Fibroblast of lung (primary cell): ENCODE measurements around the gene KRT25. TPM values are rescaled to one million over a fixed set of nuclear protein-coding genes. Genes with fewer than 3 reads are reported as not detected.
A peak's percentile ranks its signal among the peaks of the same experiment; 100 is the strongest.

Source experiments
- DNase-seq, 2 donors: peaks; one replicate each; pipeline versions ENCODE4 v3.0.0 to v3.0.0-alpha.2; 2010; ENCODE audit warnings: low read depth in 2 of 2
- H2AFZ ChIP-seq: 2 replicates; pipeline ENCODE4 v1.5.1; 2012; ENCODE audit warnings: low read length, control low read depth, inconsistent platforms
- H3K27ac ChIP-seq: 2 replicates; pipeline ENCODE4 v1.5.1; 2011; ENCODE audit warnings: low read length, control low read depth; ENCODE audit not compliant: insufficient read depth
- H3K27me3 ChIP-seq: 2 replicates; pipeline ENCODE4 v1.5.1; 2011; ENCODE audit warnings: mild to moderate bottlenecking, low read length; ENCODE audit not compliant: control insufficient read depth, insufficient read depth
- H3K36me3 ChIP-seq: 2 replicates; pipeline ENCODE4 v1.5.1; 2011; ENCODE audit warnings: low read length; ENCODE audit not compliant: control insufficient read depth, insufficient read depth
- H3K4me1 ChIP-seq: 2 replicates; pipeline ENCODE4 v1.5.1; 2011; ENCODE audit warnings: low read length; ENCODE audit not compliant: control insufficient read depth, insufficient read depth; ENCODE audit errors: extremely low read depth
- H3K4me2 ChIP-seq: 2 replicates; pipeline ENCODE4 v1.5.1; 2011; ENCODE audit warnings: low read length, control low read depth; ENCODE audit not compliant: insufficient read depth; ENCODE audit errors: extremely low read depth
- H3K4me3 ChIP-seq, 4 experiments: fragments of 200-600 bp in 1 of 4; sonication (generic) in 1 of 4; replicated peaks in 1 of 4; 2 replicates each; pipeline ENCODE4 v1.5.1; 2011 to 2016; ENCODE audit warnings: low read length in 4 of 4, low read depth in 3 of 4, mild to moderate bottlenecking in 3 of 4, control low read depth in 2 of 4, inconsistent platforms in 1 of 4, mixed read lengths in 1 of 4; ENCODE audit not compliant: insufficient read depth in 1 of 4; ENCODE audit errors: control extremely low read depth in 1 of 4
- H3K79me2 ChIP-seq: 2 replicates; pipeline ENCODE4 v1.5.1; 2012; ENCODE audit warnings: mild to moderate bottlenecking, low read length, inconsistent platforms; ENCODE audit not compliant: control insufficient read depth, insufficient read depth
- H3K9ac ChIP-seq: 2 replicates; pipeline ENCODE4 v1.5.1; 2011; ENCODE audit warnings: mild to moderate bottlenecking, low read length, control low read depth; ENCODE audit not compliant: insufficient read depth
- H3K9me3 ChIP-seq: 2 replicates; pipeline ENCODE4 v1.5.1; 2012; ENCODE audit warnings: low read depth, low read length; ENCODE audit not compliant: control insufficient read depth, insufficient read depth
- H4K20me1 ChIP-seq: 2 replicates; pipeline ENCODE4 v1.5.1; 2011; ENCODE audit warnings: low read length; ENCODE audit not compliant: control insufficient read depth, insufficient read depth; ENCODE audit errors: extremely low read depth
- EZH2 ChIP-seq: IDR thresholded peaks from 2 replicates; pipeline ENCODE4 v1.5.1; 2012; ENCODE audit warnings: low read length, control low read depth, mild to moderate bottlenecking; ENCODE audit errors: missing control alignments
- polyA plus RNA-seq, 2 donors: library from polyadenylated mRNA; depleted of rRNA in 1 of 2; stranded (reverse) in 1 of 2; unstranded in 1 of 2; fragments of >200 nt; gene quantifications; 2 replicates each; pipeline ENCODE4 v1.2.1, GENCODE V29; 2011 to 2012; ENCODE audit warnings: missing spikeins in 1 of 2
- total RNA-seq: library from RNA; depleted of rRNA; stranded (reverse); fragments of >200 nt; gene quantifications from 2 replicates; pipeline ENCODE4 v1.2.1, GENCODE V29; 2014
- TF ChIP-seq, protein P1 (sequence below), 2 donors: IDR thresholded peaks in 1 of 2; conservative IDR thresholded peaks in 1 of 2; 1 replicate in 1 of 2; 2 replicates in 1 of 2; pipeline ENCODE4 v1.5.1; 2011 to 2012; ENCODE audit warnings: low read length in 2 of 2, control low read depth in 1 of 2, inconsistent platforms in 1 of 2, low read depth in 1 of 2, mild to moderate bottlenecking in 1 of 2

The KRT25 gene
- total and polyA plus RNA-seq, 2 donors (not counting 1 experiment from before 2014, with no cell fraction given): not detected

DNA sequence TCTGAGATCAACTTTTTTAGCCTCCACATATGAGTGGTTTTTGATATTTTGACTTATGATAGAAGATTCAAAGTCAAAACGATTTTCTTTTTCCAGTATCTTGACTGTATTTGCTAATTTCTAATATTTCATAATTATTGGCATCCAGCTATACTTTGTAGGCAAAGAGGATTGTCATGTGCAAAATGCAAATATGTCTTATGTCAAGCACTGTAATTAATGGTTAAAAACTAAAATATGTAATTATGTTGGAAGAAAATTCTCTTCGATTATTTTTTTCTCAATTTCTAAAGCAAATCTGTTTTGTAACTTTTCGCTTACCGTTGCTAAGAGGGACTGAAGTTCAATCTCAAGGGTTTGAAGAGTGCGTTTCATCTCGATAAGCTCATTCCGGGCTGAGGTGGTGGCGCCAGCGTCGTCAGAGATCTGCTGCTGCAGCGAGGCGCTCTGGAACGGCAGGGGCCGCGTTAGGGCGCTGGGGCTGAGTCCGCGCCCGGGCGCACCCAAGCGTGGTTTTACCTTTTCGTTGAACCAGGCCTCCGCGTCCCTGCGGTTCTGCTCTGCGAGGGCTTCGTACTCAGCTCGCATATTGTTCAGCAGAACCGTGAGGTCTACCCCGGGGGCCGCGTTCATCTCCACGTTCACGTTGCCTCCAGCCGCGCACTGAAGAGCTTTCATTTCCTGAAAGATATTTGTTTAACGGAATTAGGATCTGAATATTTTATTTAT lies 24.2 kb upstream of the KRT25 start:
- TF ChIP-seq EZH2: no peak
- TF ChIP-seq, protein P1, sequence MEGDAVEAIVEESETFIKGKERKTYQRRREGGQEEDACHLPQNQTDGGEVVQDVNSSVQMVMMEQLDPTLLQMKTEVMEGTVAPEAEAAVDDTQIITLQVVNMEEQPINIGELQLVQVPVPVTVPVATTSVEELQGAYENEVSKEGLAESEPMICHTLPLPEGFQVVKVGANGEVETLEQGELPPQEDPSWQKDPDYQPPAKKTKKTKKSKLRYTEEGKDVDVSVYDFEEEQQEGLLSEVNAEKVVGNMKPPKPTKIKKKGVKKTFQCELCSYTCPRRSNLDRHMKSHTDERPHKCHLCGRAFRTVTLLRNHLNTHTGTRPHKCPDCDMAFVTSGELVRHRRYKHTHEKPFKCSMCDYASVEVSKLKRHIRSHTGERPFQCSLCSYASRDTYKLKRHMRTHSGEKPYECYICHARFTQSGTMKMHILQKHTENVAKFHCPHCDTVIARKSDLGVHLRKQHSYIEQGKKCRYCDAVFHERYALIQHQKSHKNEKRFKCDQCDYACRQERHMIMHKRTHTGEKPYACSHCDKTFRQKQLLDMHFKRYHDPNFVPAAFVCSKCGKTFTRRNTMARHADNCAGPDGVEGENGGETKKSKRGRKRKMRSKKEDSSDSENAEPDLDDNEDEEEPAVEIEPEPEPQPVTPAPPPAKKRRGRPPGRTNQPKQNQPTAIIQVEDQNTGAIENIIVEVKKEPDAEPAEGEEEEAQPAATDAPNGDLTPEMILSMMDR (conservative IDR thresholded peaks at IDR 0.05 in 1 of 2, IDR thresholded peaks at IDR 0.05 in 1 of 2; ENCODE audit: low read depth in 1 of 2, low read length in 2 of 2): no peak
- Histone ChIP-seq H4K20me1 (no peaks in the 10 kb centered on the region), H3K9ac (no peak overlapping the region), H3K4me3 (peak overlapping the region in 1 of 4 experiments; percentile 30), H3K27me3 (peaks cover 20% of the 10 kb centered on the region), H3K9me3 (no peaks in the 10 kb centered on the region), H3K4me2 (no peak overlapping the region), H3K4me1 (no peaks in the 10 kb centered on the region), H3K27ac (no peak overlapping the region), H2AFZ (no peak overlapping the region), H3K79me2 (no peaks in the 10 kb centered on the region), H3K36me3 (no peaks in the 10 kb centered on the region)
- DNase-seq: peak in 1 of 2 donors; percentile 6

DNA sequence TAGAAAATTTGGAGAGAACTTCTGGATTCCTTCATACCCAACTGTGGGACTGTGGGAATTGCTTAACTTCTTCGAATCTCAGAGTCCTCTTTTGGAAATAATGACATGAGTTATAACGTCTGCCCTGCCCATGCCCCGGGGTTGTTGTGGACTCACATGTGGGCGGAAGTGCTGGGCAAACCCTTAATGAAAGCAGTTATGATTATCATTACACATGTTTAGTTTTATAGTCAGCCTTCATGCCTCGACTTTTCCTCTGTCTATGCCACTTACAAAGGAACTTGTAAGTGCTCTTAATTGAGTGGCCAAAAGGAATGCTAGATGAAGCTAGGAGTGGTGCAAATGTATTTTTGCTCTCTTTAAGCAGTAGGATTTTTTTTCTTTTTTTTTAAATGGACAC lies 23.3 kb upstream of the KRT25 start:
- TF ChIP-seq EZH2: no peak
- TF ChIP-seq, protein P1 (conservative IDR thresholded peaks at IDR 0.05 in 1 of 2, IDR thresholded peaks at IDR 0.05 in 1 of 2; ENCODE audit: low read depth in 1 of 2, low read length in 2 of 2): no peak
- Histone ChIP-seq H3K27ac (no peak overlapping the region), H2AFZ (no peak overlapping the region), H3K4me2 (no peak overlapping the region), H3K9ac (no peak overlapping the region), H3K4me3 (no peak overlapping the region), H3K9me3 (no peaks in the 10 kb centered on the region), H3K27me3 (peaks cover 20% of the 10 kb centered on the region), H3K4me1 (no peaks in the 10 kb centered on the region), H3K36me3 (no peaks in the 10 kb centered on the region), H4K20me1 (no peaks in the 10 kb centered on the region), H3K79me2 (no peaks in the 10 kb centered on the region)
- DNase-seq: no peak

DNA sequence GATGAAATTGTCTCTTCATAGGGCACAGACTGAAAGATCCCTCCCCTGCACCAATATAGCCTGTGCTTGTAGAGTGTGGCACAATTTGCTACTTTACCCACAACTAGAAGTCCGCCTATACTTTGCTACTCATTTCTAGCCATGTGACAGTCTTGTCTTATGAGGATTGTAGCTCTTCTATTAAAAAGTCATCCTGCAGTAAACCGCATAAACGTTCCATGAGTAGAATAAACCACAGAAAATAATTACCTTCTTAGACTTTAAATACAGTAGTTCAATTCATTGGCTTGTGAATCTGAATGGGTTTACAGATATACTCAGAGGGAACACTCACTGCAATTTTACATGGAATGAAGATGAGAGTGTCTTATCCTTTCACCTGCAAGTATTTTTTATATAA lies 22.8 kb upstream of the KRT25 start:
- no peak for DNase-seq
- TF ChIP-seq, protein P1 (conservative IDR thresholded peaks at IDR 0.05 in 1 of 2, IDR thresholded peaks at IDR 0.05 in 1 of 2; ENCODE audit: low read depth in 1 of 2, low read length in 2 of 2): no peak
- TF ChIP-seq EZH2: no peak
- H3K9ac ChIP-seq: no peak overlapping the region
- H3K36me3 ChIP-seq: no peaks in the 10 kb centered on the region
- H4K20me1 ChIP-seq: no peaks in the 10 kb centered on the region
- no peak overlapping the region for H3K4me2 ChIP-seq
- no peak overlapping the region for H2AFZ ChIP-seq
- H3K4me1 ChIP-seq: no peaks in the 10 kb centered on the region
- H3K4me3 ChIP-seq: no peak overlapping the region
- no peak overlapping the region for H3K27ac ChIP-seq
- H3K79me2 ChIP-seq: no peaks in the 10 kb centered on the region
- H3K27me3 ChIP-seq: peaks cover 20% of the 10 kb centered on the region
- H3K9me3 ChIP-seq: no peaks in the 10 kb centered on the region
